ENCODE data around the gene SLA2.
"Not testable (repeated sequence)": the region's sequence is repeated elsewhere in the genome, so short reads cannot be mapped to it uniquely, and the experiment has no call there.

Gene SLA2

GRCh38 chr20:36645353-36645752 lies 643 bp downstream of the SLA2 start:
- DNase-seq (ENCODE audit: low read depth), result no peak

DNA sequence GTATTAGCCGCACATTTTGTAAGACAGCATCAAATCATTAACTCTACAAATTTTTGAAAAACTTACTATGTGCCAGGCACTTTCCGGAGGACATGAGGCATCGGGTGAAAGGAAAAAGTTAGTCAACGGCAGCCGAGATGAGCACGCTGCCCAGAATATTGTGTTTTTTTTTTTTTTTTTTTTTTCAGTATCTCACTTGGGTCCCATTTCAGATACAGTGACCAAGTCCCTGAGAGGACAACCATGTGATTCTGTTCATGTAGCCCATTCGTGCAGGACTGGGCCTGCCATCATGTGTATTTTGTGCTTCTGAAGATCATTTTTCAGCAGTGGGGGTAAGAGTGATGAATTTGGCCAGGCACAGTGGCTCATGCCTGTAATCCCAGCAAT lies 1.3 kb downstream of the SLA2 start:
- DNase-seq (ENCODE audit: low read depth), result no peak

DNA sequence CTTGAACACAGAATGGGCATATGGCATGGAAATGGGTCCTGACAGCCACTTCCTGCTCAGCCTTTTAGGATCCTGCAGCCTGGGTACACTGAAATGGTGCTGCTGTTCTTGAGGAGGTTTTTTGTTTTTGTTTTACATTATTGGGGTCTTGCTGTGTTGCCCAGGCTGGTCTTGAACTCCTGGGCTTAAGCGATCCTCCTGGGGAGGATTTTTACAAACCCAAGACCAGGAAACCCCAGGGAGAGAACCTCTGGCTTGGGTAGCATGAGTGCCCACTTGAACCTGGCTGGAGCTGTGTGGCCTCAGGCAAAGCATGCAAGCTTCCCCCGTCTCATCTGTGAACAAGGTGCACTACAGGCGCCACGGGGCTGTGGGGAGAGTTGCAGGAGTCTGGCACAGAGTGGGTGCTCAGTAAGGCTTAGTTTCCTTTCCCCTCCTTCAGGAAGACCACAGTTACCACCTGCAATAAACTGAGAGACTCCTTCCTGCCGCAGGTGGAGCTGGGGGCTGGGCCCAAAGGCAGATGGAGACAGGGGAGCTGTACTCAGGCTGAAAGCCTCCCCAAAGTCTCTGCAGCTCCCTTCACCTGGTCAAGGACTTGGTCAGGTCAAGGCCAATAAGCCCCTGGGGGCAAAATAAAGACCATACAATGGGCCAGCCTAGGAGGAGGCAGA lies 1.8 kb downstream of the SLA2 start:
- DNase-seq (ENCODE audit: low read depth), result no peak

GRCh38 chr20:36642136-36642535 lies 3.9 kb downstream of the SLA2 start:
- peak; percentile 45 for DNase-seq (ENCODE audit: low read depth)

DNA sequence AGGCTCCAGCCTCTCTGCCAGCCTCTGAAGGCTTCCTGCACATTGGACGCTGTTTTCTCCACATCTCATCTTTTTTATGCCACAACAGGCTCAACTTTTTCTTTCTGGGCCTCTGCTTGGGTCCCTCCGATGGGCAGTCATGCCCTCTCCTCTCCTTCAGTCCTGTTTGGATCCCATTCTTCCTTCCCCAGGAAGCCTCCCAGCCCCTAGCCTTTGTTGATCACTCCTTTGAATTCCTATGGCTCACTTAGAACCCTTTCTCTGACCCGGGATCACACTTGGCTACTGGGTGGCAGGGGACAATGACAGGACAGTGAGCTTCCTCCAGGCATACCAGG lies 4.5 kb downstream of the SLA2 start:
- no peak for DNase-seq (ENCODE audit: low read depth)

- not testable (repeated sequence) for DNase-seq (ENCODE audit: low read depth)
Measured at GRCh38 chr20:36638876-36639400, 7.1 kb downstream of the SLA2 start.

- DNase-seq (ENCODE audit: low read depth), result no peak
Measured at GRCh38 chr20:36634342-36634741, 11.7 kb downstream of the SLA2 start.

DNA sequence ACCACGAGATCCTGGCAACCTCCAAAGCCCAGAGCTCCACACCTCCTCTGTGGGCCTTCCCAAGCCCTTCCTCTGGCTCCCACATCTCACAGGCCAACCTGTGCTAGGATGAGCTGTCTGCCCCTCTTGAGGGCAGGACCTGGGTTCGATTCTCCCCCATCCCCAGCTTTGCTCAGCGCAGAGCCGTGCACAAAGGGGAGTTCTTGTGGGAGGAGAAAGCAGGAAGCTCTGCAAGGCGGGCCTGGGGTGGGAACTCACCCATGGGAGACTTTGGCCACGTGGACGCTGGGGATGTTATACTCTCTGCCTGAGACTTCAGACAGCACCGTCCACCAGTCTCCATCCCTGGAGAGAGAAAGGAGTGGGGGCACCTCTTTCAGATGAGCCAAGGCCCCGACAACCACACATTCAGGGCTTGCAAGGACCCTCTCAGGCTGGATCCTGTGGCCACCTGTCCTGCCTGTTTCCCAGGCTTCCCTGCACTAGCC lies 12.7 kb downstream of the SLA2 start:
- DNase-seq (ENCODE audit: low read depth), result no peak

DNA sequence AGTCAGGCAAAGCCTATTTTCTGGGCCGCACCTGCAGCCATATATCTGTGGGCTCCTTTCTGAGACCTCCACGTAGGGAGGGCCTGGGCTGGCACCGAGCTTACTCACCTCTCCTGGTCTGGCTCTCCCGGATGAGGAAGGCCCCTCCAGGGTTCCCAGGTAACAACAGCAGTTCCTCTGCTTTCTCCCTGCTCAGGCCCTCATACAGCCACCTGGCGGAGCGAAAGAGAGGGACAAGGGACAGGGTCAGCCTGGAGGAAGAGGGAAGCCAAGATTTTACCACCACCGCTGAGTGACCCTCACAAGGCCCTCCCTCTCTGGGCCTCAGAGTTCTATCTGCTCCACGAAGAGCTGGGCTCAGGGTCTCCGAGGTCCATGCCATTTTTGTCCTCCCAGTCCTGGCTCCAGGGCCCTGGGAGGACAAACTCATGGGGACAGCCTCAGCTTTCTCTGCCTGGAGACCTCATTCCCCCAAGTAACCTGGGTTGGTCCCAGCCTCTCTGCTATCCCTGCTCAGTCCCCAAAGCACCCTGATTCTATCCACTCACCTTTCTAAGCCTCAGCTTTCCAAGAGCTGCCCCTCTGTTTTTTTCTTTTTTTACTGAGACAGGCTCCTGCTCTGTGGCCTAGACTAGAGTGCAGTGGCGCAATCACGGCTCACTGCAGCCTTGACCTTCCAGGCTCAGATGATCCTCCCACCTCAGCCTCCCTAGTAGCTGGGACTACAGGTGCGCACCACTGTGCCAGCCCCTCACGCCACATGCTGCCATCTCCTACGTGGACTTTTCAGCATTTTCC lies 13.3 kb downstream of the SLA2 start:
- DNase-seq (ENCODE audit: low read depth), result no peak

GRCh38 chr20:36632147-36632486 lies 13.9 kb downstream of the SLA2 start:
- DNase-seq (ENCODE audit: low read depth), result no peak

DNA sequence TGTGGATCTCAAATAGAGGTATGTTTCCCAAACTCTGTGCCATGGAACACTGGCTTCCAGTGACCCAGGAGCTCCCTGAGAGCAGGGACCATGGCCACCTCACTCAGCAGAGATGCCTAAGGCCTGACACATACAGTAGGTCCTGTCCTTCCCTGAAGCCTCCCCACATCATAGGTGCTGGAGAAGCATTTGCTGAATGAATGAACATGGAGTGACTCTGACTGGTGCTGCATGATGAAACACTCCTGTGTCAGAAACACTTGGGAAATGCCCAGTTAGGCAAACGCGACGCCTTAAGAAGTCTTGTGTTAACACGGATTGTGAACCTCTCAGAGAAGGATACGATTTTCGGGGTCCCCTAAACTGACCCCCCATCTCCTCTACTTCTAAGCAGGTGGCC lies 14.3 kb downstream of the SLA2 start:
- DNase-seq (ENCODE audit: low read depth), result no peak

DNA sequence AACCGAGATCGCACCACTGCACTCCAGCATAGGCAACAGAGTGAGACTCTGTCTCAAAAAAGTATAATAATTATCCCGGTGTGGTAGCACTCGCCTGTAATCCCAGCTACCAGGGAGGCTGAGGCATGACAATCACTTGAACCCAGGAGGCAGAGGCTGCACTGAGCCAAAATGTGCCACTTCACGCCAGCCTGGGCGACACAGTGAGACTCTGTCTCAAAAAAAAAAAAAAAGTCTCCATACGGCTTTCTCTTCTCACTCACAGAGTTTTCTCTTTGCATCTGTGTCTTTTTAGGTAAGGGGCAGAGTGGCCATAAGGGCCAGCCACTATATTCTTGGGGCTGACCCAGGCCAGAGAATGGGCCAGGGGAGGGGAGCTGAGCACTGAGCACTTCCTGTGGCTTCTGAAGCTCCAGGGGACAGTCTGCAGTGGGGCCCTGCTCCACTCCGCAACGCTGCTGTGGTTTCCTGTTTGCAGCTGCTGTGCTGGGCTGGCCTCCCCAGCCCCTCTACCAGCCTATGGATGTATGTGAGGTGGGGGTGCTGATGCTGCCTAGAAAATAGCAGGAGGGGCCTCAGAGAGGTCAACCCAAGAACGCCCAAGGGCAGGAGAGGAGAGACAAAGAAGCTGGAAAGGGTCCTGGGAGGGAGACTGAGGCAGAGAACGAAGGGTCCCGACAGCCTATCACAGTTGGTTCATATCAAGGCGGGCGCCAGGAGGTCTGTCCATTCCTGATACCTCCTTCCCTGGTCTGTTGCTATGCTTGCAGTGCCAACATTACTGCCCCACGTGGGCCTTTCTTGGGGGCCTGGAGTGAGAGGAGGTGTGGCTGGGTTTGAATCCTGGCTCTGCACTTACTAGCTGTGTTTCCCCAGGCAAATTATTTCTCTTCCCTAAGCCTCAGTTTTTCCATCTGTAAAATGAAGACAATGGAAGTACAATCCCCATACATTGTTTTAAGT lies 16.0 kb downstream of the SLA2 start:
- no peak for DNase-seq (ENCODE audit: low read depth)

- no peak for DNase-seq (ENCODE audit: low read depth)
Measured at GRCh38 chr20:36628076-36628475, 17.9 kb downstream of the SLA2 start.

DNA sequence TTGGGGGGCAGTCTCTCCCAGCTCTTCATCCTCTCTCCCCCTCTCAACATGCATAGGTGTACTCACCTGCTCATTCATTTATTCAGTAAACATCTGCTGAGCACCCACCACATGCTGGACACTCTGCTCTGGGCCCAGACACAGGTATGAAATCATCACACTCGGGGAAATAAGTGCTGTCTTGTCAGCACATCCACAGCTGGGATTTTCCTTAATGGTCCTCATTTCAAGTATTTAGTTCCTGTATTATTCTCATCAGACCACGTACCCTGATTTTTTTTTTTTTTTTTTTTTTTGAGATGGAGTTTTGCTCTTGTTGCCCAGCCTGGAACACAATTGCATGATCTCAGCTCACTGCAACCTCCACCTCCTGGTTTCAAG lies 21.1 kb downstream of the SLA2 start:
- no peak for DNase-seq (ENCODE audit: low read depth)

- no peak for DNase-seq (ENCODE audit: low read depth)
Measured at GRCh38 chr20:36624068-36624943, 21.7 kb downstream of the SLA2 start.

GRCh38 chr20:36623444-36623843 lies 22.6 kb downstream of the SLA2 start:
- no peak for DNase-seq (ENCODE audit: low read depth)

GRCh38 chr20:36620917-36621316 lies 25.1 kb downstream of the SLA2 start:
- DNase-seq (ENCODE audit: low read depth), result no peak

GRCh38 chr20:36614781-36615557 lies 31.0 kb downstream of the SLA2 start:
- no peak for DNase-seq (ENCODE audit: low read depth)

GRCh38 chr20:36613974-36614373 lies 32.0 kb downstream of the SLA2 start:
- no peak for DNase-seq (ENCODE audit: low read depth)

DNA sequence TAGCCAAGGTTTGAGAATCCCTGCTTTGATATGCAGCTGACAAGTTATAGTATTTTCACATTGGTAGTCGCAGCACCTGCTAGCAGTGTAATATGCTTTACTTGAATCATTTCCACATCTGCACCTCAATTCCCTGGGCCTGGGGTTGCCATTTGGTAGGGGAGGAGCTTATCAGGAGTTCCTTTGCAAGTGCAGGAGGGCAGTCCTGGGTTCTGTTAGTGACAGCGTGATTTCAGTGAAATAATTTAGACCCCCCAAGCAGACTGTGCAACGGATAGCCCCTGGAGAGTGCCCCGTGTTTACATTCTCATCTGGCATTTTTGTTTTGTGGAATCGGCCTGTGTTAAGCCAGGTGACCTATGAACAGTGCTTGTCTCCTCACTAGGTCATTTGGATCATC lies 34.4 kb downstream of the SLA2 start:
- no peak for DNase-seq (ENCODE audit: low read depth)

- DNase-seq (ENCODE audit: low read depth), result not testable (repeated sequence)
Measured at GRCh38 chr20:36608388-36608728, 37.6 kb downstream of the SLA2 start.
